ENCODE measurements around the gene HGF. TPM values are rescaled to one million over a fixed set of nuclear protein-coding genes. Genes with fewer than 3 reads are reported as not detected.

Gene HGF
- total and polyA plus RNA-seq, 10 of the 15 experiments (the other 5 are each of a cell fraction or from before 2014, with no cell fraction given): 0.10 to 1.7 (median 0.99) TPM

DNA sequence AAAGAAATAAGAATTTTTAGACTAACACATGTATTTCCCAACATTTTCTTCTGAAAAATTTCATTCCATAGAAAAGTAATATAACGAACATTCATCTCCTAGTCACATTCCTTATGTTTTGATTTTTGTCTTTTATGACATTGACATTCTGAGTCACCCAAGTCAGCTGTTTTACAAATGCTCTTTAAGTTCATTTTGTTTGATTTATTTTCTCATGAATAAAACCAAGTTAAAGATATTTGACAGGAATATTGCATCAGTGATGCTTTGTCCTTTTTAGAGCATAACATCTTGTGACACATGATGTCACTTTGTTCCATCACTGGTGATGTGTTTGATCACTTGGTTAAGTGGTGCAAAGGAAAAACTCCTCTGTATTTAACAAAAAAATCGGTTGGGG lies 48.4 kb downstream of the HGF start (continued):
- TF ChIP-seq, protein P1, sequence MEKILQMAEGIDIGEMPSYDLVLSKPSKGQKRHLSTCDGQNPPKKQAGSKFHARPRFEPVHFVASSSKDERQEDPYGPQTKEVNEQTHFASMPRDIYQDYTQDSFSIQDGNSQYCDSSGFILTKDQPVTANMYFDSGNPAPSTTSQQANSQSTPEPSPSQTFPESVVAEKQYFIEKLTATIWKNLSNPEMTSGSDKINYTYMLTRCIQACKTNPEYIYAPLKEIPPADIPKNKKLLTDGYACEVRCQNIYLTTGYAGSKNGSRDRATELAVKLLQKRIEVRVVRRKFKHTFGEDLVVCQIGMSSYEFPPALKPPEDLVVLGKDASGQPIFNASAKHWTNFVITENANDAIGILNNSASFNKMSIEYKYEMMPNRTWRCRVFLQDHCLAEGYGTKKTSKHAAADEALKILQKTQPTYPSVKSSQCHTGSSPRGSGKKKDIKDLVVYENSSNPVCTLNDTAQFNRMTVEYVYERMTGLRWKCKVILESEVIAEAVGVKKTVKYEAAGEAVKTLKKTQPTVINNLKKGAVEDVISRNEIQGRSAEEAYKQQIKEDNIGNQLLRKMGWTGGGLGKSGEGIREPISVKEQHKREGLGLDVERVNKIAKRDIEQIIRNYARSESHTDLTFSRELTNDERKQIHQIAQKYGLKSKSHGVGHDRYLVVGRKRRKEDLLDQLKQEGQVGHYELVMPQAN (conservative IDR thresholded peaks at IDR 0.05): no peak
- no peak for TF ChIP-seq MTA2 (IDR thresholded peaks at IDR 0.05; ENCODE audit: low read depth)
- TF ChIP-seq CHD4 (IDR thresholded peaks at IDR 0.05): no peak
- TF ChIP-seq MTA3 (IDR thresholded peaks at IDR 0.05; ENCODE audit: borderline replicate concordance, low read length): no peak

DNA sequence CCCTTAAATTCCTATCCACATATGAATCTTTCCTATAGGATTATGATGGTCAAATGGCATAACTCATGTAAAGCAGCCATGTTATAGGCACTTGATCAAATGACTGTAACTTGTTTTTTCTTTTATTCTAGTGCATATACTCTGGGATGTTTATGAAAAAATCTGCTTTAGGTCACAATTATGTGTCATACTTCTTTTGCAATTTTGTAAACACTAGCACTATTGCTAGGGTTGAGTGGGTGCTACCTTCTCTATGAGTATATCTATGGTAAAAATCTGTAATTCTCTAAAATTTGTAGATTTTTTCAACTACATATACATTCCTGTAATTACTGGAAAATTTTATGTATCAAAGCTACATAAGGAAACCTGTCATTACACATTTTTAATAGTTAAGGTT lies 50.0 kb downstream of the HGF start:
- ChIA-PET SMC1A (ENCODE audit: uncharacterized antibody, unreplicated experiment) (interaction anchor here (1.5 kb wide), 1 partner anchor 219 kb away, joined by 6 read pairs; no protein-coding TSS in a partner anchor), POLR2A (no interaction called here), CTCF (interaction anchor here (1.3 kb wide), 1 partner anchor 10 kb away, joined by 4 read pairs; no protein-coding TSS in a partner anchor), RAD21 (ENCODE audit: unreplicated experiment) (no interaction called here)
- Histone ChIP-seq H3K4me2 (ENCODE audit: control insufficient read depth, insufficient read depth) (no peak overlapping the region), H2AFZ (ENCODE audit: control insufficient read depth, low read depth, low read length) (no peak overlapping the region), H3K36me3 (ENCODE audit: control insufficient read depth in 2 of 2, insufficient read depth in 2 of 2, low read length in 1 of 2) (no peaks in the 10 kb centered on the region), H3K27ac (ENCODE audit: control insufficient read depth, insufficient read depth) (no peak overlapping the region), H3K4me1 (ENCODE audit: control insufficient read depth, insufficient read depth, low read length) (no peaks in the 10 kb centered on the region), H3K4me3 (no peak overlapping the region), H3K9me3 (replicated peaks; ENCODE audit: control insufficient read depth, insufficient read depth, low read length) (no peaks in the 10 kb centered on the region), H4K20me1 (ENCODE audit: control insufficient read depth, insufficient read depth) (no peaks in the 10 kb centered on the region), H3K27me3 (replicated peaks in 1 of 2; ENCODE audit: control insufficient read depth in 2 of 2, insufficient read depth in 2 of 2, low read length in 1 of 2) (no peaks in the 10 kb centered on the region), H3K9ac (ENCODE audit: control insufficient read depth, insufficient read depth, low read length) (no peak overlapping the region), H3K79me2 (ENCODE audit: control insufficient read depth, insufficient read depth, low read length) (no peaks in the 10 kb centered on the region)
- no peak for TF ChIP-seq HDAC2 (IDR thresholded peaks at IDR 0.05)
- no TSS peak for BruUV-seq (replicated peaks)
- intact Hi-C loops (cut with micrococcal nuclease; ENCODE audit: unreplicated experiment) (loop anchor here (10.0 kb wide), 1 partner anchor 295 kb away; no protein-coding TSS in a partner anchor), in situ Hi-C loops (cut with MboI) (loop anchor here (25.0 kb wide), 1 partner anchor 208 kb away; no protein-coding TSS in a partner anchor)
- DNase-seq (ENCODE audit: low read depth, low spot score) (no peak), ATAC-seq (no peak), FAIRE-seq (no peak)

Measured in GM12878 (cell line).